Panc1 (cell line): ENCODE results near the gene CENPB.

Experiments used
- POLR2AphosphoS5 ChIP-seq: IDR thresholded peaks from 2 replicates; pipeline ENCODE4 v1.6.1; 2012; ENCODE audit warnings: mild to moderate bottlenecking, low read depth, low read length, moderate library complexity
- TF ChIP-seq, protein P1 (sequence below): fragments of 450-650 bp; IDR thresholded peaks from 2 replicates; pipeline ENCODE4 v1.5.1; 2017; ENCODE audit warnings: mild to moderate bottlenecking
- TF ChIP-seq, protein P2 (sequence below), 2 experiments: IDR thresholded peaks; 2 replicates each; pipeline ENCODE4 v1.6.1; 2011 to 2012; ENCODE audit warnings: low read depth in 2 of 2, control low read depth in 1 of 2, low read length in 1 of 2, mild to moderate bottlenecking in 1 of 2, moderate library complexity in 1 of 2; ENCODE audit not compliant: insufficient read depth in 1 of 2

DNA sequence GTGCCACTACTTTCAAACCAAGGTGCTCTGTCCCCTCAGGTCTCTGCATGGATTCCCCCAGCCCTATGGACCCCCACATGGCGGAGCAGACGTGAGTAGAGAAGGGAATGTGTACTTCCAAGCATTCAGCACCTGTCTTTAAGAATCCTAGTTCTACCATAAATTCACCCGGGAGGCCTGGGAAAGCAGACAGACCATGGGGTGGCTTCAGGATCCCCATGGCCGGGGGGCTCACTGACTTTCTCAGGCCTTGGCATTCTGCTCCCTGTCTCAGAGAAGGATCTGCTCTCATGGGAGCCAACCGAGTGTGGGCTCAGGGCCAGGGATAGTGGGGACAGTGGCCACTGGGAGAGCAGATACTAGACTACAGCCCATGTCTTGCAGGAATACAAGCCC lies 11.8 kb upstream of the CENPB start:
- TF ChIP-seq, protein P1, sequence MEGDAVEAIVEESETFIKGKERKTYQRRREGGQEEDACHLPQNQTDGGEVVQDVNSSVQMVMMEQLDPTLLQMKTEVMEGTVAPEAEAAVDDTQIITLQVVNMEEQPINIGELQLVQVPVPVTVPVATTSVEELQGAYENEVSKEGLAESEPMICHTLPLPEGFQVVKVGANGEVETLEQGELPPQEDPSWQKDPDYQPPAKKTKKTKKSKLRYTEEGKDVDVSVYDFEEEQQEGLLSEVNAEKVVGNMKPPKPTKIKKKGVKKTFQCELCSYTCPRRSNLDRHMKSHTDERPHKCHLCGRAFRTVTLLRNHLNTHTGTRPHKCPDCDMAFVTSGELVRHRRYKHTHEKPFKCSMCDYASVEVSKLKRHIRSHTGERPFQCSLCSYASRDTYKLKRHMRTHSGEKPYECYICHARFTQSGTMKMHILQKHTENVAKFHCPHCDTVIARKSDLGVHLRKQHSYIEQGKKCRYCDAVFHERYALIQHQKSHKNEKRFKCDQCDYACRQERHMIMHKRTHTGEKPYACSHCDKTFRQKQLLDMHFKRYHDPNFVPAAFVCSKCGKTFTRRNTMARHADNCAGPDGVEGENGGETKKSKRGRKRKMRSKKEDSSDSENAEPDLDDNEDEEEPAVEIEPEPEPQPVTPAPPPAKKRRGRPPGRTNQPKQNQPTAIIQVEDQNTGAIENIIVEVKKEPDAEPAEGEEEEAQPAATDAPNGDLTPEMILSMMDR = no peak
- TF ChIP-seq, protein P2, sequence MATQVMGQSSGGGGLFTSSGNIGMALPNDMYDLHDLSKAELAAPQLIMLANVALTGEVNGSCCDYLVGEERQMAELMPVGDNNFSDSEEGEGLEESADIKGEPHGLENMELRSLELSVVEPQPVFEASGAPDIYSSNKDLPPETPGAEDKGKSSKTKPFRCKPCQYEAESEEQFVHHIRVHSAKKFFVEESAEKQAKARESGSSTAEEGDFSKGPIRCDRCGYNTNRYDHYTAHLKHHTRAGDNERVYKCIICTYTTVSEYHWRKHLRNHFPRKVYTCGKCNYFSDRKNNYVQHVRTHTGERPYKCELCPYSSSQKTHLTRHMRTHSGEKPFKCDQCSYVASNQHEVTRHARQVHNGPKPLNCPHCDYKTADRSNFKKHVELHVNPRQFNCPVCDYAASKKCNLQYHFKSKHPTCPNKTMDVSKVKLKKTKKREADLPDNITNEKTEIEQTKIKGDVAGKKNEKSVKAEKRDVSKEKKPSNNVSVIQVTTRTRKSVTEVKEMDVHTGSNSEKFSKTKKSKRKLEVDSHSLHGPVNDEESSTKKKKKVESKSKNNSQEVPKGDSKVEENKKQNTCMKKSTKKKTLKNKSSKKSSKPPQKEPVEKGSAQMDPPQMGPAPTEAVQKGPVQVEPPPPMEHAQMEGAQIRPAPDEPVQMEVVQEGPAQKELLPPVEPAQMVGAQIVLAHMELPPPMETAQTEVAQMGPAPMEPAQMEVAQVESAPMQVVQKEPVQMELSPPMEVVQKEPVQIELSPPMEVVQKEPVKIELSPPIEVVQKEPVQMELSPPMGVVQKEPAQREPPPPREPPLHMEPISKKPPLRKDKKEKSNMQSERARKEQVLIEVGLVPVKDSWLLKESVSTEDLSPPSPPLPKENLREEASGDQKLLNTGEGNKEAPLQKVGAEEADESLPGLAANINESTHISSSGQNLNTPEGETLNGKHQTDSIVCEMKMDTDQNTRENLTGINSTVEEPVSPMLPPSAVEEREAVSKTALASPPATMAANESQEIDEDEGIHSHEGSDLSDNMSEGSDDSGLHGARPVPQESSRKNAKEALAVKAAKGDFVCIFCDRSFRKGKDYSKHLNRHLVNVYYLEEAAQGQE (IDR thresholded peaks at IDR 0.05; ENCODE audit: insufficient read depth in 1 of 2, low read depth in 2 of 2, low read length in 1 of 2) = no peak
- TF ChIP-seq POLR2AphosphoS5 = no peak
